Measurements from ENCODE around the gene ADGRL2.
"Not testable (repeated sequence)": the region's sequence is repeated elsewhere in the genome, so short reads cannot be mapped to it uniquely, and the experiment has no call there.

ADGRL2 gene

DNA sequence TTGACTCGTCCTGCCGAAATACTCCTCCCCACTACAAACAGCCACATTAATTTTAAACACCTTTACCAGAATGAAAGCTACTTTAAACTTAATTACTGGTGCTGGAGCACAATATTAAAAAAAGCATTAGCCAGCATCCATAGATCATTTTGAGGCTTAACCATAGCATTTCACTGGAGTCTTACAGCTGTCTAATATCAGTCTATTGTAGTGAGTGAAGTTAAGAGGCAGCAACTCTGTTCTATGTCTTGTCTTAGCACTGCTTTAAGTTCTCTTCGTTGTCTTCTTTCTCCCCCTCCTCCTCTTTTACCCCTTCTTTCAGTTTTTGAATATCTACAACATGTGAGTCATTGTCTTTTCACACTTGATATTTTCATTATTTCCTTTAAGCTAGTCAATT is 49.3 kb downstream of the ADGRL2 start:
- no peak for DNase-seq

- no peak for DNase-seq
These were observed 49.8 kb downstream of the ADGRL2 start for GRCh38 chr1:81850495-81850894.

DNA sequence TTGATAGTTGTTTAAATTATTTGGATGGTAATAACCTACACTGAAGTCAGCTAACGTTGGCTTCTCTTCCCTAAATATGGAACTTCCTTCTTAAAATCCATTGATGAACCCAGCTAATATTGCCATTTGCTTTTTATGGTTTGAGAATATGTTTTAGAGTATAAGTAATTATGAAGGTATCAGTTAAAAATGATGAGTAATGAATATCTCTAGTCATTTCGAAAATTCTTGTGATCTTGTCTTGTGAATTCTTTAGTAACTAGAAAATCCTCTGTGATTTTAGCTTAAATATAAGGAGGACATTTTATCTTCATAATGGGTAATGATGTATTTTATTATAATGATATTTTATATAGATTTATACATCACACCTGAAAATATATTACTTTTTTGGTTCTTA is 50.5 kb downstream of the ADGRL2 start:
- no peak for DNase-seq

GRCh38 chr1:81852961-81853360 is 52.2 kb downstream of the ADGRL2 start:
- no peak for DNase-seq

DNA sequence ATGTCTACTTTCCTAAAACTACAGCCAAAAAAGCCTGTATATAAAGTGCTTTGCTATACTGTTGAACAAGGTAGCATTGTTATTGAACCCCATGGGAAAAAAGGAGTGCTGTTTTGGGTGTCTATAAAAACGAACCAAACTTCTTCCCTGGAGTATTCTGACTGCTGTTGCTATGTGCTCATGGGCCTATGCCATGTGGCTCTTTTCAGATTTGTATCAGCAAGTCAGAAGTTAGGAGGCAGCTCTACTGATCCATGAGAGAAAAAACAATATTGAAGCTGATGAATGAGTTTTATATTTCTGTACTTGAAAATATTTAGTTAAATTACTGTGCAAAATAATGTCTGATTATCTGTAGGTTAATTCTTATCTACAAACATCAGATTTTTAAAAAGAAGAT is 66.5 kb downstream of the ADGRL2 start:
- DNase-seq = no peak

- no peak for DNase-seq
These were observed 68.6 kb downstream of the ADGRL2 start for GRCh38 chr1:81869307-81869706.

DNA sequence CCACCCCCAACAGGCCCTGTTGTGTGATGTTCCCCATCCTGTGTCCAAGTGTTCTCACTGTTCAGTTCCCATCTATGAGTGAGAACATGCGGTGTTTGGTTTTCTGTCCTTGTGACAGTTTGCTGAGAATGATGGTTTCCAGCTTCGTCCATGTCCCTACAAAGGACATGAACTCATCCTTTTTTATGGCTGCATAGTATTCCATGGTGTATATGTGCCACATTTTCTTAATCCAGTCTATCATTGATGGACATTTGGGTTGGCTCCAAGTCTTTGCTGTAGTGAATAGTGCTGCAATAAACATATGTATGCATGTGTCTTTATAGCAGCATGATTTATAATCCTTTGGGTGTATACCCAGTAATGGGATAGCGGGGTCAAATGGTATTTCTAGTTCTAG is 70.4 kb downstream of the ADGRL2 start:
- not testable (repeated sequence) for DNase-seq

GRCh38 chr1:81873946-81874345 is 73.2 kb downstream of the ADGRL2 start:
- DNase-seq = peak; percentile 9

DNA sequence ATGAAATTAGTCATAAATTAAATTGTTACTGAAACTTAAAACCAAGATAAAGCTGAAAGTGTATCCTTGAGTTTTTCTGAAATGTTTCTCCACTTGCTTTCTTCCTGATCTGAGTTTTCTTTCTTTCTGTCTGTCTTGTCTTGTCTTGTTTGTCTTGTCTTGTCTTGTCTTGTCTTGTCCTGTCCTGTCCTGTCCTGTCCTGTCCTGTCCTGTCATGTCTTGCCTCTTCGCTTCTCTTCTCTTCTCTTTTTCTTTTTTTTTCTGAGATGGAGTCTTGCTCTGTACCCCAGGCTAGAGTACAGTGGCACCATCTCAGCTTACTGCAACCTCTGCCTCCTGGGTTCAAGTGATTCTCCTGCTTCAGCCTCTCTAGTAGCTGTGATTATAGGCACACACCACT is 73.7 kb downstream of the ADGRL2 start:
- DNase-seq = no peak

GRCh38 chr1:81874940-81875339 is 74.2 kb downstream of the ADGRL2 start:
- no peak for DNase-seq

DNA sequence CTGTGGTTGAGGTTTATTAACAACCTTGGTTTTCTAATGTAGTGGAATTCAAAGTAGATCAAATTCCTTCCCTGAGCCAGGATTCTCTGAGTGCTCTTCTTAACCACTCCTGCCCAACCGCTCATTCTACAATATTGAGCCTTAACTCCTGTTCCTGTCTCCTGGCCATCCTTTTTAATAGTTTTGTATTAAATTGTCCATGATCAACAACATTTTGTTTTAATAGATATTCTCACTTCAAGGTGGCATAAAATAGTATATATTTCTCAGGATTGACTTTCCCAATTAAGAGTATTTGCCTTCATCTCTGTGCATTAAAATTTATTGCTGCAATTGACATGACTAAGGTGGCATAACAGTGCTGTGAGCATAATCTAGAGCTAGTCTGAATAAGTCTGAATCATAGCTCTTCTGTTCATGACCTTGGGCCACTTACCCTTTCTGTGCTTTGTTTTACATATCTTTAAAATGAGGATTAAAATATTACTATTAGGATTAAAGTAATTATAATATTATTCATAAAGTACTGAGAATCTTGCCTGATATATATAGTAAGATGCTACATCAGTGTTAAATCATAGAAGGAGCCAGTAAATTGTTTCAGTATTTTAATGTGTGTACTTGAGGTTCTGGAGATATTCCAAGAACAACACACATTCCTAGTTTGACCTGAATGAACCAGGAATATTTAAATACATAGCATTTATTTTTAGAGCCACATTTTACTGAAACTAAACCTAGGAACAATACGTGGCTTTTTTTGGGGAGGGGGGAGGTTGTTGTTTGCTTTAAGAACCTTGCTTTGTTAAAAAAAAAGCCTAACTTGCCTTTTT is 76.4 kb downstream of the ADGRL2 start:
- DNase-seq = peak; percentile 65

DNA sequence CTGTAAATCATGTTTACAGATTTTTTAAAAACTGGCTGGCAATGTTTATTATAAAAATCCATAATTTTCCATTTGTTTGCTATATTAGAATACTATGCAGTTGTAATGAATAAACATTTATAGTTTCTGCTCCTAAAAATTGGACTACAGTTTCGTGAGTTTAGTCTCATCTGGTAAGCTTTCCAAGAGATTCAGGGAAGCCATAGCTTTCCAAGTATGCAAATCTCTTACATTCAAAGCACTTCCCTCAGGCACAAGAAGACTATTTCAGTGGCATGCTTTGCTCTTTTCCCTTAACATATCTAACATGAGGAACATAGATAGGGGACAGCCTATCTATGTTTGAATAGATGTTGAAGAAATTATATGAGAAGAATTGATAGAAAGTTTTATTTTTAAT is 77.2 kb downstream of the ADGRL2 start:
- no peak for DNase-seq

GRCh38 chr1:81878538-81878937 is 77.8 kb downstream of the ADGRL2 start:
- no peak for DNase-seq

DNA sequence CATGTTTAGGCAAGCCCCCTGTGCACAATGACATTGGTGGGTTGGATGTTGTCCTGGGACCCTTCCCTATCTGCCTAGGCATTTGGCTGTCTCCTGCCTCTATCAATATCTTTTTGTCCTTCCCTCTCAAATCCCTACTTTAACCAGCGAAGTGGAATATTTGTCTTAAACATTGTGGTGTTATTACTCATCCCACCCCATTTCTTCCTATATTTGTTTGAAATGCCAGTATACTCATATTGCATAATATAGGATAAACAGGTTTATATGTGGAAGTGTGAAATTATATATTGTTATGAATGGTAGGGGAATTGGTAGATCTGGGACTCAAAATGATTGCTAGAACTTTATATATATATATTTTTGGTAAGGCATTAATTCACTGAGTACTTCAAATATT is 80.0 kb downstream of the ADGRL2 start:
- DNase-seq = peak; percentile 13

GRCh38 chr1:81885291-81885690 is 84.6 kb downstream of the ADGRL2 start:
- no peak for DNase-seq

DNA sequence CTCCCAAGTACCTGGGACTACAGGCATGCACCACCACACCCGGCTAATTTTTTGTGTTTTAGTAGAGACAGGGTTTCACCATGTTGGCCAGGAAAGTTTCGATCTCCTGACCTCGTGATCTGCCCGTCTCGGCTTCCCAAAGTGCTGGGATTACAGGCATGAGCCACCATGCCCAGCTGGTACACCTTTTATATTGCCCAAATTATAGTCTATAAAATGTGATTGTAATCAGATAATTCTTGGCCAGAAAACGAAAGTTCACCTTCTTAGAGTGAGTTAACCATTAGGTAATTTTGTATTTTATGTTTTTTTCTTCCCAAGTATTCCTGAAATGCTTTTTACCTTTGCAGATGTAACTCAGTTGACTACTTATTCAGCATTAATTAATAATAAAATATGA is 85.6 kb downstream of the ADGRL2 start:
- DNase-seq = not testable (repeated sequence)

DNA sequence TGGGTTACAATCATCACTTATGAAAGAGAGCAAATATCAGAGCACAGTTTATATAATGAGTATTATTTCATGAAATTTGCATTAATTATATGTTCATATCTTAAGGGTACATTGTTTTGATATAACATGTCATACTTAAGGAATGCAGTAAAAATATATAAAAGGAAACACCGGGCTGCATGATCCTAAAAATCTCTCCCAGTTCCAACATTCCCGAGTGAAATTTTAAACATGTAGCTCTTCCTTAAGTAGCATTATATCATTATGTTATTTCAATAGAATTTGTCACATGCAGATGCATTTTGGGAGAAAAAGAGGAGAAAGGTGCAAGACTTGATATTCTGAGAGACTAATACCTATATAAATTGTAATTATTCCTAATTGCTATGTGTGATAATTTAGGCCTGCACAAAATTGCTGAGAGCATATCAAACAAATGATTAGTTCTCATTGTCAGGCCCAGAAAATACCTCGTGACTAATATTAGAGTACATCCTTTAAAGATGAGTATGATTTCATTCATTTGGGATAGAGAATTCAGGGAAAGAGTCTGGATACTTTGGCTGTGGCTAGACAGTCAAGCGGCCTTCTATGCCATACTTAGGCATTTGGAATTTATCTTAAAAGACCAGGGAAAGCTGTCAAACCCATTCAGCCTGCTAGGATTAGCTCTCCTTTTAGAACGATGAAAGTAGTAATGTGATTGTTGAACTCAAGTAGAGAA is 86.8 kb downstream of the ADGRL2 start:
- peak; percentile 38 for DNase-seq

DNA sequence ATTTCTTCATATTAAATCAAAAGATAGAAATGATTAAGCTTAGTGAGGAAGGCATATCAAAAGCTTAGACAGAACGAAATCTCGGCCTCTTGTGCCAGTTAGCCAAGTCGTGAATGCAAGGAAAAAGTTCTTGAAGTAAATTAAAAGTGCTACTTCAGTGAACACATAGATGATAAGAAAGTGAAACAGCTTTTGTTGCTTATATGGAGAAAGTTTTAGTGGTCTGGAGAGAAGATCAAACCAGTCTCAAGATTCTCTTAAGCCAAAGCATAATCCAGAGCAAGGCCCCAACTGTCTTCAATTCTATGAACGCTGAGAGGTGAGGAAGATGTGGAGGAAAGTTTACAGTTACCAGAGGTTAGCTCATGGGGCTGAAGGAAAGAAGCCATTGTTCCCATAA is 88.4 kb downstream of the ADGRL2 start:
- no peak for DNase-seq

DNA sequence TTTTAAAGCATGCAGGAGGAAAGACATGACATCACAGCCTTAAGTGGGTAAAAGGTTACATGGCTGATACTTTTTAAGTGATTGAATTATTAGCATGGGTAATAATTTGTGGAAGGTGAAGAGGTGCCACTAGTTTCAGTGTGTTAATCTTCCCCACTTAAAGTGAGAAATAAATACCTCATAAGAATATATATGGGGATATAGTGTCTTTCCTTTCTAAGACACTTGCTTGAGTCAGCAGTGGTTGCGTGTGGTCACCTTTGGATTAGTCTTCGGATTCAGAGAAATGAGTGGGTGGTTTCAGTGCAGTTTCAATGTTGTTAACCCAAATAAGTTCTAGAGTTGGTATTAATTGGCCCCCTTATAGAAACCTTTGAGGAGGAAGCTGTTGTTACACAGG is 94.1 kb downstream of the ADGRL2 start:
- DNase-seq = no peak

DNA sequence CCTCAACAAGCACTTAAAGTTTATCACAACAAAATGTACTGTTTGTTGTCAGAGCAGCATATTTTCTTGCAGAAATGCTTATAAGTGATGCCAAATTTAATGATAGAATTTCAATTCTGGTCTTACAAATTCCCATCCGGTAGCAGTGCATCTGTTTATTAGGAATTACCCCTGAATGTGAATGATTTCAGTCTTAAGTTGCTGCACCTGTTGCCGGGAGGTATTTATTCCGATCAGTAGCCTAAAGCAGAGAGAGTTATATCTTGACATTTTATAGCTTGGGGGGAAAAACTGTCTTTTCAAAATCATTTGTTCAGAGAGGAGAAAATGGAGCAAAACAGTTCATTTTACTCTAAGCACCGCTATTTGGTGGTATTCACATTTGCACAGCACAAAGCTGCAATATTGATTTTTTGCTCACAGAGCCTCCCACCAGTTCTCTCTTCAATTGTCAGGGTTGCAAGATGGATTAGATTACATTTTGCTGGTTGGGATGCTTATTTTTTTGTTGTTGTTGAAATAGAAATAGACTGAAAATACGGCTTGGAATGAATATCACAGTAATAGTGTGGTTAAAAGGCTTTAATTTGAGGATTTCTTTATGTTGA is 98.6 kb downstream of the ADGRL2 start:
- DNase-seq = no peak

- DNase-seq = no peak
These were observed 106.8 kb downstream of the ADGRL2 start for GRCh38 chr1:81907575-81907974.

GRCh38 chr1:81912383-81912782 is 111.6 kb downstream of the ADGRL2 start:
- DNase-seq = no peak

GRCh38 chr1:81915937-81916336 is 115.2 kb downstream of the ADGRL2 start:
- DNase-seq = no peak

GRCh38 chr1:81920245-81920740 is 119.6 kb downstream of the ADGRL2 start:
- peak; percentile 80 for DNase-seq
